ENCODE data around the gene CA5A.

- TF ChIP-seq CTCF (IDR thresholded peaks at IDR 0.05) (no peak), POLR2A (IDR thresholded peaks at IDR 0.05) (no peak)
These were observed 97.4 kb downstream of the CA5A start for GRCh38 chr16:87838643-87839541.

All from transverse colon (tissue), 3 donors.